OCI-LY3 (cell line): Measurements from ENCODE around the gene NLK.

ENCODE experiments used
- EZH2phosphoT487 ChIP-seq: fragments of 200-600 bp; shearing (Covaris generic); IDR thresholded peaks from 2 replicates; pipeline ENCODE4 v1.6.1; 2018; ENCODE audit warnings: antibody characterized with exemption, mixed run types, low read depth
- TF ChIP-seq, protein P1 (sequence below): fragments of 200-600, 300-600 bp; sonication (generic); IDR thresholded peaks from 2 replicates; pipeline ENCODE4 v1.5.1; 2014; ENCODE audit warnings: antibody characterized with exemption, low read length, low read depth

GRCh38 chr17:27994586-27994985 is 47.9 kb upstream of the NLK start:
- TF ChIP-seq, protein P1, sequence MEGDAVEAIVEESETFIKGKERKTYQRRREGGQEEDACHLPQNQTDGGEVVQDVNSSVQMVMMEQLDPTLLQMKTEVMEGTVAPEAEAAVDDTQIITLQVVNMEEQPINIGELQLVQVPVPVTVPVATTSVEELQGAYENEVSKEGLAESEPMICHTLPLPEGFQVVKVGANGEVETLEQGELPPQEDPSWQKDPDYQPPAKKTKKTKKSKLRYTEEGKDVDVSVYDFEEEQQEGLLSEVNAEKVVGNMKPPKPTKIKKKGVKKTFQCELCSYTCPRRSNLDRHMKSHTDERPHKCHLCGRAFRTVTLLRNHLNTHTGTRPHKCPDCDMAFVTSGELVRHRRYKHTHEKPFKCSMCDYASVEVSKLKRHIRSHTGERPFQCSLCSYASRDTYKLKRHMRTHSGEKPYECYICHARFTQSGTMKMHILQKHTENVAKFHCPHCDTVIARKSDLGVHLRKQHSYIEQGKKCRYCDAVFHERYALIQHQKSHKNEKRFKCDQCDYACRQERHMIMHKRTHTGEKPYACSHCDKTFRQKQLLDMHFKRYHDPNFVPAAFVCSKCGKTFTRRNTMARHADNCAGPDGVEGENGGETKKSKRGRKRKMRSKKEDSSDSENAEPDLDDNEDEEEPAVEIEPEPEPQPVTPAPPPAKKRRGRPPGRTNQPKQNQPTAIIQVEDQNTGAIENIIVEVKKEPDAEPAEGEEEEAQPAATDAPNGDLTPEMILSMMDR = no peak
- TF ChIP-seq EZH2phosphoT487 = no peak
